Colonic mucosa (tissue), 4 donors: Measurements from ENCODE around the gene SSX2IP. TPM values are rescaled to one million over a fixed set of nuclear protein-coding genes. Genes with fewer than 3 reads are reported as not detected.

Experiments used
- DNase-seq: peaks from one replicate; pipeline ENCODE4 v3.0.0-alpha.2; 2020
- H3K27ac ChIP-seq: fragments of 200-600 bp; one replicate; pipeline ENCODE4 v1.8.0; 2021
- H3K27me3 ChIP-seq: fragments of 200-600 bp; one replicate; pipeline ENCODE4 v1.8.0; 2021
- H3K36me3 ChIP-seq: fragments of 200-600 bp; one replicate; pipeline ENCODE4 v1.8.0; 2021
- H3K4me1 ChIP-seq: fragments of 200-600 bp; one replicate; pipeline ENCODE4 v1.8.0; 2021; ENCODE audit warnings: mild to moderate bottlenecking
- H3K4me3 ChIP-seq: fragments of 200-600 bp; one replicate; pipeline ENCODE4 v1.8.0; 2021
- H3K9ac ChIP-seq, 2 donors: one replicate each; pipeline ENCODE4 v1.7.0; 2013; ENCODE audit warnings: control low read depth in 2 of 2, low read depth in 2 of 2, low read length in 2 of 2
- H3K9me3 ChIP-seq: fragments of 200-600 bp; one replicate; pipeline ENCODE4 v1.8.0; 2021
- CTCF ChIP-seq: fragments of 200-600 bp; IDR thresholded peaks from one replicate; pipeline ENCODE4 v1.8.0; 2022; ENCODE audit warnings: antibody characterized with exemption, mild to moderate bottlenecking
- intact Hi-C: fragments of 100-400 bp; cut with DNase I; formaldehyde crosslinking; loops from one replicate; pipeline ENCODE4 v1.14.1; 2022
- total RNA-seq, 2 donors: library from RNA; stranded (reverse); fragmentation: NEBNext Ultra II Directional in 1 of 2; extraction: Animal tissue kit (Norgen Biotek cat#: 25700) in 1 of 2; gene quantifications; one replicate each; pipeline ENCODE4 v1.2.1, GENCODE V29; 2021
- donor health status: healthy.
- donor health status: DM: no; HTN: no; CAD: no.
- donor health status: DM: no; HTN: no; CAD: no.

The SSX2IP gene
- total RNA-seq, 2 donors from 2014 or later: 13.9 to 16.9 TPM

- no peak for TF ChIP-seq CTCF
- Histone ChIP-seq H3K9ac (no peak overlapping the region), H3K36me3 (no peaks in the 10 kb centered on the region), H3K27ac (no peak overlapping the region), H3K27me3 (no peaks in the 10 kb centered on the region), H3K4me1 (no peaks in the 10 kb centered on the region), H3K4me3 (no peak overlapping the region), H3K9me3 (no peaks in the 10 kb centered on the region)
- DNase-seq: no peak
- intact Hi-C loops: no loop called here
Measured at GRCh38 chr1:84675631-84676030, 14.6 kb downstream of the SSX2IP start.

- Histone ChIP-seq H3K27me3 (no peaks in the 10 kb centered on the region), H3K36me3 (no peaks in the 10 kb centered on the region), H3K9ac (no peak overlapping the region), H3K9me3 (no peaks in the 10 kb centered on the region), H3K4me1 (no peaks in the 10 kb centered on the region), H3K27ac (no peak overlapping the region), H3K4me3 (no peak overlapping the region)
- no peak for TF ChIP-seq CTCF
- intact Hi-C loops: no loop called here
- no peak for DNase-seq
Measured at GRCh38 chr1:84675106-84675505, 15.2 kb downstream of the SSX2IP start.

- no peak overlapping the region for H3K9ac ChIP-seq
- no peaks in the 10 kb centered on the region for H3K27me3 ChIP-seq
- no peaks in the 10 kb centered on the region for H3K9me3 ChIP-seq
- no peak overlapping the region for H3K4me3 ChIP-seq
- no peak overlapping the region for H3K27ac ChIP-seq
- TF ChIP-seq CTCF: no peak
- no peaks in the 10 kb centered on the region for H3K36me3 ChIP-seq
- intact Hi-C loops: no loop called here
- no peak for DNase-seq
- H3K4me1 ChIP-seq: no peaks in the 10 kb centered on the region
Measured at GRCh38 chr1:84674705-84675104, 15.6 kb downstream of the SSX2IP start.

- no peak for DNase-seq
- no peak overlapping the region for H3K4me3 ChIP-seq
- no peaks in the 10 kb centered on the region for H3K9me3 ChIP-seq
- H3K27ac ChIP-seq: no peak overlapping the region
- no peaks in the 10 kb centered on the region for H3K27me3 ChIP-seq
- no peak overlapping the region for H3K9ac ChIP-seq
- TF ChIP-seq CTCF: no peak
- H3K36me3 ChIP-seq: no peaks in the 10 kb centered on the region
- intact Hi-C loops: no loop called here
- no peaks in the 10 kb centered on the region for H3K4me1 ChIP-seq
Measured at GRCh38 chr1:84674021-84674420, 16.2 kb downstream of the SSX2IP start.

- H3K27ac ChIP-seq: no peak overlapping the region
- no peak overlapping the region for H3K9ac ChIP-seq
- intact Hi-C loops: no loop called here
- TF ChIP-seq CTCF: no peak
- H3K27me3 ChIP-seq: no peaks in the 10 kb centered on the region
- no peaks in the 10 kb centered on the region for H3K36me3 ChIP-seq
- no peak for DNase-seq
- no peak overlapping the region for H3K4me3 ChIP-seq
- no peaks in the 10 kb centered on the region for H3K4me1 ChIP-seq
- no peaks in the 10 kb centered on the region for H3K9me3 ChIP-seq
Measured at GRCh38 chr1:84672080-84672854, 18.0 kb downstream of the SSX2IP start.
